ENCODE measurements around the gene ZNF25. TPM values are rescaled to one million over a fixed set of nuclear protein-coding genes. Genes with fewer than 3 reads are reported as not detected.
"Not testable (repeated sequence)": the region's sequence is repeated elsewhere in the genome, so short reads cannot be mapped to it uniquely, and the experiment has no call there.

Gene ZNF25
- 10 to 100 TPM; 29.0 to 63.6 TPM for total RNA-seq
- polyA plus RNA-seq (ENCODE audit: insufficient read length in 2 of 2), result 10 to 100 TPM; 25.8 to 40.4 TPM
- long read RNA-seq, donor 1, full-length matches to known transcripts, result 8 of 8 reads
- long read RNA-seq, donor 1, partial matches to known transcripts, result 0 of 8 reads
- long read RNA-seq, donor 1, other reads (novel, unspliced or antisense), result 0 of 8 reads
- long read RNA-seq, donor 2, result 0 reads
- long read RNA-seq, donor 3, full-length matches to known transcripts, result 3 of 3 reads
- long read RNA-seq, donor 3, partial matches to known transcripts, result 0 of 3 reads
- long read RNA-seq, donor 3, other reads (novel, unspliced or antisense), result 0 of 3 reads
- long read RNA-seq, donor 4, full-length matches to known transcripts, result 3 of 3 reads
- long read RNA-seq, donor 4, partial matches to known transcripts, result 0 of 3 reads
- long read RNA-seq, donor 4, other reads (novel, unspliced or antisense), result 0 of 3 reads

DNA sequence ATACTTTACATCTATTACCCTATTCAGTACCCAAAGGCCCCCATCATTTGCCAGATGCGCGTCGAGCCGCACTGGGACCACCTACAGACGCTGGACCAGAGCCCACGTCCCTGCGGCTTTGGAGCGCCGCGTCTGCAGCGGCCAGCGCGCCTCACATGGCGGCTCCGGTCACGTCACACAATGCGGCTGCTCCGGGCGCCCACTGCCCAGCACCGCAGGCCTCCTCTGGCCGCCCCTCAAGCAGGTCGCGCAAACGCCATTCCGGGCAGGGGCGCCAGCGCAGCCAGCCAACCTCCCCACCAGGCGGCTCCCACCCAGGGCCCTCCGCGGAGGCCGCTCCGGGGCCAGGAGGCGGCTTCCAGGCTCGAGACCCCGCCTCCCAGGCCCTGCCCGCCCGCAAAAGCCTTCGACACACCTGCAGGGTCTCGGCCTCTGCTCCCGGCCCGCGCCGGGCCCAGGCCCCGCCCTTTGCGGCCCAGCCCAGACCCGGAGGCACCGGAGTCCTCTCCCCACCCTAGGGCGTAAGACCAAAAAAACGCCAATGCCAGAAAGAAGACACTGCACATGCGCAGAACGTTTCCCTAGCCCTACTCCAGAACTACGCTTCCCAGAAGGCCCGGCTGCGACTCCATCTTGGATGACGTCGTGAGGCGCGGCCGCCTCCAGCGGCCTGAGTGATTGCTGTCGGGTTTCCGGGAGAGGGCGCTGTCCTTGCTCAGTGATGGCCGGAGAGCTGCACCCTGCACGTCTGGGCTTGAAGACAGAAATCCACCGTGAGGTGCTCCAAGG lies at the start of gene ZNF25:
ZNF25 (minus strand) TSS at position 557 of the 789 bp plus-strand sequence. CDS start 4,925 bp downstream, outside the sequence.
- H3K9me3 ChIP-seq (ENCODE audit: control insufficient read depth, insufficient read depth, low read length), result no peaks in the 10 kb centered on the region
- no peaks in the 10 kb centered on the region for H3K36me3 ChIP-seq (ENCODE audit: control insufficient read depth, insufficient read depth, low read length)
- peak within 1 kb of the TSS; percentile 59 for H3K4me3 ChIP-seq (ENCODE audit: low read depth, low read length)
- H3K27me3 ChIP-seq (ENCODE audit: control insufficient read depth, insufficient read depth, low read length), result no peaks in the 10 kb centered on the region
- WGBS (ENCODE audit: insufficient coverage), result under 1% methylated on average over 66 of the region's 66 CpGs
- peak; percentile 93 to 100 (median 99) for DNase-seq (ENCODE audit: low read depth in 4 of 6, low spot score in 6 of 6)
- no peaks in the 10 kb centered on the region for H3K4me1 ChIP-seq (ENCODE audit: control insufficient read depth, insufficient read depth, low read length)
- H3K27ac ChIP-seq (ENCODE audit: low read depth, low read length), result peak within 1 kb of the TSS; percentile 84

DNA sequence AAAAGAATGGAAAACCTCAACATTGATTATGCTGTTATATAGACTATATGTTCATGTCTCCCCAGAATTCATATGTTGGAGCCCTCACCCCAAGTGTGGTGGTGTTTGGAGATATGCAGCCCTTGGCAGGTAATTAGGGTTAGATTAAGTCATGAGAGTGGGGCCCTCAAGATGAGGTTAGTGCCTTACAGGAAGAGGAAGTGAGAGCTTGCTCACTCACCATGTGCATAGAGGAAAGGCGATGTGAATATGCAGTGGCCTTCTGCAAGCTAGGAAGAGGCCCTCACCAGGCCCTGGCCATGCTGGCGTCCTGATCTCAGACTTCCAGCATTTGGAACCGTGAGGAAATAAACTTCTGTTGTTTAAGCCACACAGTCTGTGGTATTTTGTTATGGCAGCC lies 48.8 kb upstream of the ZNF25 start:
- DNase-seq (ENCODE audit: low read depth in 4 of 6, low spot score in 6 of 6), result no peak
- no peaks in the 10 kb centered on the region for H3K9me3 ChIP-seq (ENCODE audit: control insufficient read depth, insufficient read depth, low read length)
- H3K36me3 ChIP-seq (ENCODE audit: control insufficient read depth, insufficient read depth, low read length), result peaks cover 15% of the 10 kb centered on the region
- H3K27ac ChIP-seq (ENCODE audit: low read depth, low read length), result no peak overlapping the region
- H3K4me3 ChIP-seq (ENCODE audit: low read depth, low read length), result no peak overlapping the region
- no peaks in the 10 kb centered on the region for H3K4me1 ChIP-seq (ENCODE audit: control insufficient read depth, insufficient read depth, low read length)
- WGBS (ENCODE audit: insufficient coverage), result 94% methylated on average over 3 of the region's 3 CpGs
- H3K27me3 ChIP-seq (ENCODE audit: control insufficient read depth, insufficient read depth, low read length), result no peaks in the 10 kb centered on the region

DNA sequence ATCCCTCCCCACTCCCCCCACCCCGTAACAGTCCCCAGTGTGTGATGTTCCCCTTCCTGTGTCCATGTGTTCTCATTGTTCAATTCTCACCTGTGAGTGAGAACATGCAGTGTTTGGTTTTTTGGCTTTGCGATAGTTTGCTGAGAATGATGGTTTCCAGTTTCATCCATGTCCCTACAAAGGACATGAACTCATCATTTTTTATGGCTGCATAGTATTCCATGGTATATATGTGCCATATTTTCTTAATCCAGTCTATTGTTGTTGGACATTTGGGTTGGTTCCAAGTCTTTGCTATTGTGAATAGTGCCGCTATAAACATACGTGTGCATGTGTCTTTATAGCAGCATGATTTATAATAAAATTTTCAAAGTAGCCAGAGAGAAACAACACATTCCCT lies 42.7 kb upstream of the ZNF25 start:
- H3K36me3 ChIP-seq (ENCODE audit: control insufficient read depth, insufficient read depth, low read length), result peaks cover 19% of the 10 kb centered on the region
- no CpG with 5 or more reads among the region's 4 CpGs for WGBS (ENCODE audit: insufficient coverage)
- not testable (repeated sequence) for H3K27ac ChIP-seq (ENCODE audit: low read depth, low read length); H3K9me3 ChIP-seq (ENCODE audit: control insufficient read depth, insufficient read depth, low read length); H3K4me3 ChIP-seq (ENCODE audit: low read depth, low read length); H3K4me1 ChIP-seq (ENCODE audit: control insufficient read depth, insufficient read depth, low read length); H3K27me3 ChIP-seq (ENCODE audit: control insufficient read depth, insufficient read depth, low read length); DNase-seq (ENCODE audit: low read depth in 4 of 6, low spot score in 6 of 6)

DNA sequence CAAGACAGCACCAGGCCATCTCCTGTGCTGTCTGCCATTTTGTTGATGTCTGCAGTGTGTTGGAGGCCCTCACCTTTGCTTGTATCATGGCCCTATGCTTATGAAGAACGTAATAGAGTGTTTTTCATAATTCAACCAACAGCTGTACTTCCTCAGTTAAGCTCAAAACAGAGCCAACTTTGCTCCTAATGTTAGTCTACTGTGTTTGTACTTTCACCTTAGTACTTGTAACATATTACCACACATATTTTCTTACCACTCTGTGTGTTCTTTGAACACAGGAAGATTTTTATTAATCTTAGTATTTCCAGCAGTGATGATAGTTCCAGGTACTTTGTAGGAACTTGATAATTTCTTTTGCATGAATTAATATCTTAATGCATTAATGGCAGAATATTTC lies 39.9 kb upstream of the ZNF25 start:
- DNase-seq (ENCODE audit: low read depth in 4 of 6, low spot score in 6 of 6), result no peak
- WGBS (ENCODE audit: insufficient coverage), result no CpG with 5 or more reads among the region's 1 CpG
- no peaks in the 10 kb centered on the region for H3K9me3 ChIP-seq (ENCODE audit: control insufficient read depth, insufficient read depth, low read length)
- peaks cover 16% of the 10 kb centered on the region for H3K36me3 ChIP-seq (ENCODE audit: control insufficient read depth, insufficient read depth, low read length)
- no peaks in the 10 kb centered on the region for H3K27me3 ChIP-seq (ENCODE audit: control insufficient read depth, insufficient read depth, low read length)
- no peaks in the 10 kb centered on the region for H3K4me1 ChIP-seq (ENCODE audit: control insufficient read depth, insufficient read depth, low read length)
- no peak overlapping the region for H3K4me3 ChIP-seq (ENCODE audit: low read depth, low read length)
- no peak overlapping the region for H3K27ac ChIP-seq (ENCODE audit: low read depth, low read length)

DNA sequence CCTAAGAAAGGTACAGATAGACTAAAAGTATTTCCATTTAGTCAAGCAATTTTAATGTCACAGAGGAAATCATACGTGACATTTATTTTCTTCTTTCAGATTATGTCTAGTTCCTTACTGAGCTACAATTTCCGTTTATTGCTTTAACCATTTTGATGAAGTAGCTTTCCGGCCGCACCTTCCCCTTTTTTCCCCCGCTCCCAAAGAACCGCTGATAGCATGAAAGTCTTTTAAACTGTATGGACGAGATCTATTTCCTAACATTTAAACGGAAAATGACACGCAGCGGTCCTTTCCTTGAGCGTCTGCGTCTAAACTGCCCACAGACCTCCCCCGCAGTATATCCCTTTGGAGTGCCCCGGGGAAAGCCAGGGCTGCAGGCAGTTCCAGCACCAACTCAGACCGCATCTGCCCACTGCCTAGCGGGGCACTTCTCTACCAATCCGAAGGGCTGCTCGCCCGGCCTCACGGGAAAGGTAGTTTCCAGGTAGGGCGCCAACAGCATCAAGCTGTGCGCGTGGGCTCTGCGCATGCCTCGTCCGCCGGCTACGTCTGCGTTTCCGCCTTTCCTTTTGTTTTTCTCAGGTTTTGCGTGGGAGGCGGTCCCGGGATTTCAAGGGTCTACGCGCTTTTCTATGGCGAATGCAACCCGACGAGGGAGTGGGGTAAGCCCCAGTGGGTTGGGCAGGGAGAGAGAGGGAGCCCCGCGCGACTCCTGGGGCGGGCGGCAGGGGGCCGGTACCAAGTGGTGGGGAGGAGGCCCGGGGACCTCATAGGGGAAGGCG lies 33.9 kb upstream of the ZNF25 start, which contains the start of gene ZNF33A:
ZNF33A (plus strand) TSS at position 557 of the 785 bp plus-strand sequence. CDS start 1,667 bp downstream, outside the sequence.
- H3K9me3 ChIP-seq (ENCODE audit: control insufficient read depth, insufficient read depth, low read length), result no peaks in the 10 kb centered on the region
- H3K27ac ChIP-seq (ENCODE audit: low read depth, low read length), result peak within 1 kb of the TSS; percentile 90
- peak; percentile 81 to 98 (median 88) for DNase-seq (ENCODE audit: low read depth in 4 of 6, low spot score in 6 of 6)
- no peaks in the 10 kb centered on the region for H3K27me3 ChIP-seq (ENCODE audit: control insufficient read depth, insufficient read depth, low read length)
- peak within 1 kb of the TSS; percentile 63 for H3K4me3 ChIP-seq (ENCODE audit: low read depth, low read length)
- H3K4me1 ChIP-seq (ENCODE audit: control insufficient read depth, insufficient read depth, low read length), result no peaks in the 10 kb centered on the region
- WGBS (ENCODE audit: insufficient coverage), result under 1% methylated on average over 39 of the region's 46 CpGs
- H3K36me3 ChIP-seq (ENCODE audit: control insufficient read depth, insufficient read depth, low read length), result peaks cover 9% of the 10 kb centered on the region

DNA sequence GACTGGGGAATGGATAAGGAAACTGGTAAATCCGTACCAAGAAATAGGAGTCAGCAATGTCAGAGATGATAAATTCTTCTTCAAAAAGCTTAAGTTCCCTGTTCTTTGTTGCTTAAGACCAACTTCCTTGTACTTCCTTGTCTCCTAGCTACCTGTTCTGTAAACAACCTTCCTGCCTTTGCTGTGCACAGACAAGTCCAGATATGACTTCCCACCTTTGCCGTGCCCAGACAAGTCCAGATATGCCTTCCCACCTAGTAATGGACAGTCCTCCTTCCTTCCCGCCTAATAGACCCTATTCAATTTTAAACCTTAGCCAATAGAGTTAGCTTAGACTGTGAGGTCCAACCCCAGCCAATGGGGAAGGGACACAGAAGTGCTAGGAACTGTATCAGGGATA lies 31.5 kb upstream of the ZNF25 start:
- Histone ChIP-seq H3K4me3 (ENCODE audit: low read depth, low read length) (no peak overlapping the region), H3K4me1 (ENCODE audit: control insufficient read depth, insufficient read depth, low read length) (no peaks in the 10 kb centered on the region), H3K27me3 (ENCODE audit: control insufficient read depth, insufficient read depth, low read length) (no peaks in the 10 kb centered on the region), H3K9me3 (ENCODE audit: control insufficient read depth, insufficient read depth, low read length) (no peaks in the 10 kb centered on the region), H3K36me3 (ENCODE audit: control insufficient read depth, insufficient read depth, low read length) (no peaks in the 10 kb centered on the region), H3K27ac (ENCODE audit: low read depth, low read length) (no peak overlapping the region)
- WGBS (ENCODE audit: insufficient coverage), result 100% methylated on average over 1 of the region's 3 CpGs
- DNase-seq (ENCODE audit: low read depth in 4 of 6, low spot score in 6 of 6), result no peak

DNA sequence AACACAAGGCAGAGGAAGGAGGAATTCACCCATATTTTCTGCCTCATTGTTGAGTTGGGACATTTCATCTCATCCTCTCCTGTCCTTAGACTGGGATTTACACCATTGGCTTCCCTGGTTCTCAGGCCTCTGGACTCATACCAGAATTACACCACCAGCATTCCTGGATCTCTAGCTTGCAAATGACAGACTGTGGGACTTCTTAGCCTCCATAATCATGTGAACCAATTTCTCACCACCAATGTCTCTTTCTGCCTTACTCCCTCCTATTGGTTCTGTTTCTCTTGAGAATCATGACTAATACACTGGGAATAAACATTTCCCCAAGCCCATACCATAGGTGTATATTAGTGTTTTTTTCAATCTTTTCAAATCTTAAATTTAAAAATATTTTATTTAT lies 31.1 kb upstream of the ZNF25 start:
- no peak overlapping the region for H3K4me3 ChIP-seq (ENCODE audit: low read depth, low read length)
- H3K27me3 ChIP-seq (ENCODE audit: control insufficient read depth, insufficient read depth, low read length), result no peaks in the 10 kb centered on the region
- no peaks in the 10 kb centered on the region for H3K36me3 ChIP-seq (ENCODE audit: control insufficient read depth, insufficient read depth, low read length)
- H3K27ac ChIP-seq (ENCODE audit: low read depth, low read length), result no peak overlapping the region
- no peaks in the 10 kb centered on the region for H3K4me1 ChIP-seq (ENCODE audit: control insufficient read depth, insufficient read depth, low read length)
- H3K9me3 ChIP-seq (ENCODE audit: control insufficient read depth, insufficient read depth, low read length), result no peaks in the 10 kb centered on the region
- no peak for DNase-seq (ENCODE audit: low read depth in 4 of 6, low spot score in 6 of 6)

DNA sequence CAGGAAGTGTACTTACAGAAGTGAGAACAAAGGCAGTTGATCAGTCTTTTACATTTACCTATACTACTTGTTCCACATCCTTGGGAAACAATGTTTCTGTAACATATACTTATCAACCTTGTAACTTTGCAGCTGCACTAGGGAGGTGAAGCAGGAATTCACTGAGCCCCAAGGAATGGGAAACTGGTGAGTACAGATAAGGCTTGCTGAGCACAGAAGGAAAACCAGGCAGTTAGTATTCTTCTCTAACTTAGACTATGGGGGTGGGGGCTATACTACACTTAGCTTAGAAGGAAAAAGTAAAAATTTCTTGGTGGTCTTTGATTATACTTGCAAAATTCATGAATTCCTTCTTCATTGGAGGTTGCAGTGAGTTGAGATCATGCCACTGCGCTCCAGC lies 27.1 kb upstream of the ZNF25 start:
- Histone ChIP-seq H3K4me3 (ENCODE audit: low read depth, low read length) (no peak overlapping the region), H3K27me3 (ENCODE audit: control insufficient read depth, insufficient read depth, low read length) (no peaks in the 10 kb centered on the region), H3K4me1 (ENCODE audit: control insufficient read depth, insufficient read depth, low read length) (no peaks in the 10 kb centered on the region), H3K9me3 (ENCODE audit: control insufficient read depth, insufficient read depth, low read length) (no peaks in the 10 kb centered on the region), H3K36me3 (ENCODE audit: control insufficient read depth, insufficient read depth, low read length) (no peaks in the 10 kb centered on the region), H3K27ac (ENCODE audit: low read depth, low read length) (no peak overlapping the region)
- no CpG with 5 or more reads among the region's 1 CpG for WGBS (ENCODE audit: insufficient coverage)
- DNase-seq (ENCODE audit: low read depth in 4 of 6, low spot score in 6 of 6), result no peak

DNA sequence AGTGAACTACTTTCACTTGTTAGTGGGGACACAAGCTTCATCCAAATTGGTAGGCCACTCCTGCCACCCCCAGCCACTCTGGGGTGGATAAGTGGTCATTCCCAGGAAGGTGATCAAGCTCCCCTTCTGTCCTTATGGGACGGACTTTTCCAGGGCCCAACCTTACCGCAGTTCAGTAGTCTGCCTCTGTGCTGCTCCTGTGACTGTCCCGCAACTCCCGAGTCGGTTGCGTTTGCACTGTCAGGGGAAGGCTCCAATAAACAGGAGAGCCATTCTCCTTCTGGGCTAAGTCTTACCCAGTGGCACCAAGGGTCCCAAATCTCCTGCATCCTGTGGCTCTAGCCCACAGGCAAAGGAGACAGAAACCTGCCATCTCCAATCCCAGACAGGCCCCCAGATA lies 26.6 kb upstream of the ZNF25 start:
- no peaks in the 10 kb centered on the region for H3K9me3 ChIP-seq (ENCODE audit: control insufficient read depth, insufficient read depth, low read length)
- no peak overlapping the region for H3K4me3 ChIP-seq (ENCODE audit: low read depth, low read length)
- 83% methylated on average over 6 of the region's 6 CpGs for WGBS (ENCODE audit: insufficient coverage)
- H3K27me3 ChIP-seq (ENCODE audit: control insufficient read depth, insufficient read depth, low read length), result no peaks in the 10 kb centered on the region
- no peaks in the 10 kb centered on the region for H3K36me3 ChIP-seq (ENCODE audit: control insufficient read depth, insufficient read depth, low read length)
- no peak for DNase-seq (ENCODE audit: low read depth in 4 of 6, low spot score in 6 of 6)
- H3K27ac ChIP-seq (ENCODE audit: low read depth, low read length), result no peak overlapping the region
- no peaks in the 10 kb centered on the region for H3K4me1 ChIP-seq (ENCODE audit: control insufficient read depth, insufficient read depth, low read length)
